PC-9 (cell line): ENCODE measurements around the gene TBC1D14. TPM values are rescaled to one million over a fixed set of nuclear protein-coding genes. Genes with fewer than 3 reads are reported as not detected.

Source experiments
- BruUV-seq: library from RNA; stranded (reverse); fragments of 400-500 nt; replicated peaks from 2 replicates; lab custom pipeline; 2021; lab: Mats Ljungman, UMichigan
- CTCF ChIA-PET: fragments of 300-600 bp; sonication (Branson Sonifier 250); formaldehyde crosslinking; loops from one replicate; lab custom pipeline; 2022; ENCODE audit warnings: antibody characterized with exemption; lab: Charles Lee
- POLR2A ChIA-PET: fragments of 300-600 bp; sonication (Branson Sonifier 250); formaldehyde crosslinking; loops from one replicate; lab custom pipeline; 2022; ENCODE audit warnings: antibody characterized with exemption; ENCODE audit not compliant: unreplicated experiment; lab: Charles Lee
- DNase-seq, 2 experiments: peaks; one replicate each; pipeline versions ENCODE4 v3.0.0 to v3.0.0-alpha.2; 2015 to 2022; ENCODE audit warnings: mixed read lengths in 1 of 2
- H2AFZ ChIP-seq: fragments of 200-600 bp; sonication (generic); 2 replicates; pipeline ENCODE4 v1.8.1; 2017; ENCODE audit warnings: antibody characterized with exemption
- H3F3A ChIP-seq: fragments of 200-600 bp; sonication (generic); 2 replicates; pipeline ENCODE4 v1.8.1; 2017; ENCODE audit warnings: antibody characterized with exemption, mild to moderate bottlenecking, low read depth; ENCODE audit not compliant: insufficient read depth
- H3K27ac ChIP-seq: fragments of 200-600 bp; sonication (generic); 2 replicates; pipeline ENCODE4 v1.6.1; 2016; ENCODE audit warnings: mixed run types
- H3K27me3 ChIP-seq: fragments of 200-600 bp; sonication (generic); 2 replicates; pipeline ENCODE4 v1.6.1; 2016; ENCODE audit warnings: low read depth, mixed run types; ENCODE audit not compliant: insufficient read depth
- H3K36me3 ChIP-seq: fragments of 200-600 bp; sonication (generic); 2 replicates; pipeline ENCODE4 v1.6.1; 2016; ENCODE audit warnings: low read depth, mixed run types
- H3K4me1 ChIP-seq: fragments of 200-600 bp; sonication (generic); replicated peaks from 2 replicates; pipeline ENCODE4 v1.6.1; 2016; ENCODE audit warnings: mixed run types; ENCODE audit not compliant: insufficient read depth
- H3K4me2 ChIP-seq: fragments of 200-600 bp; sonication (generic); 2 replicates; pipeline ENCODE4 v1.6.1; 2017; ENCODE audit warnings: mixed run types
- H3K4me3 ChIP-seq: fragments of 200-600 bp; sonication (generic); 2 replicates; pipeline ENCODE4 v1.6.1; 2016; ENCODE audit warnings: mixed run types
- H3K79me2 ChIP-seq: fragments of 200-600 bp; sonication (generic); 2 replicates; pipeline ENCODE4 v1.6.1; 2017; ENCODE audit warnings: low read depth, mixed run types
- H3K9me2 ChIP-seq: fragments of 200-600 bp; sonication (generic); 2 replicates; pipeline ENCODE4 v1.8.1; 2017; ENCODE audit warnings: mild to moderate bottlenecking; ENCODE audit not compliant: insufficient read depth
- H3K9me3 ChIP-seq: fragments of 200-600 bp; sonication (generic); 2 replicates; pipeline ENCODE4 v1.8.1; 2016; ENCODE audit warnings: low read depth; ENCODE audit not compliant: insufficient read depth
- H4K20me1 ChIP-seq: fragments of 200-600 bp; sonication (generic); 2 replicates; pipeline ENCODE4 v1.8.1; 2017; ENCODE audit not compliant: insufficient read depth
- CTCF ChIP-seq: fragments of 200-600 bp; sonication (generic); conservative IDR thresholded peaks from 2 replicates; pipeline ENCODE4 v1.6.1; 2017; ENCODE audit warnings: mixed run types, antibody characterized with exemption, mild to moderate bottlenecking, moderate library complexity
- EZH2 ChIP-seq: fragments of 200-600 bp; sonication (generic); IDR thresholded peaks from 2 replicates; pipeline ENCODE4 v1.8.0; 2017; ENCODE audit warnings: antibody characterized with exemption, low read depth
- intact Hi-C: fragments of 100-400 bp; cut with micrococcal nuclease; formaldehyde crosslinking; loops from one replicate; pipeline ENCODE4 v1.10.0; 2022; ENCODE audit not compliant: unreplicated experiment
- total RNA-seq: library from RNA; stranded (reverse); gene quantifications from 2 replicates; pipeline ENCODE4 v1.2.3, GENCODE V29; 2021

TBC1D14 gene
- total RNA-seq, 1 experiment from 2014 or later: 46.2 TPM

- H3K27me3 ChIP-seq: no peaks in the 10 kb centered on the region
- H4K20me1 ChIP-seq: 0 out of 2 replicates have a peak, but pooled peaks cover 4% of the 10 kb centered on the region
- no peak for DNase-seq
- no peaks in the 10 kb centered on the region for H3F3A ChIP-seq
- BruUV-seq: no TSS peak
- no peaks in the 10 kb centered on the region for H3K9me3 ChIP-seq
- no peaks in the 10 kb centered on the region for H3K36me3 ChIP-seq
- peaks cover 30% of the 10 kb centered on the region for H3K79me2 ChIP-seq
- H3K4me3 ChIP-seq: no peak overlapping the region
- TF ChIP-seq EZH2: no peak
- TF ChIP-seq CTCF: no peak
- ChIA-PET POLR2A (interaction anchor here (0.6 kb wide), 1 partner anchor 9 kb away, joined by 7 read pairs; no protein-coding TSS in a partner anchor), CTCF (interaction anchor here (0.6 kb wide), 1 partner anchor 48 kb away, joined by 3 read pairs; no protein-coding TSS in a partner anchor)
- no peak overlapping the region for H3K4me2 ChIP-seq
- H3K4me1 ChIP-seq: 0 out of 2 replicates have a peak, but pooled peaks cover 16% of the 10 kb centered on the region
- H3K27ac ChIP-seq: no peak overlapping the region
- H2AFZ ChIP-seq: no peak overlapping the region
- no peaks in the 10 kb centered on the region for H3K9me2 ChIP-seq
- intact Hi-C loops: no loop called here
Observed at GRCh38 chr4:7045961-7046921, 136.6 kb downstream of the TBC1D14 start.

DNA sequence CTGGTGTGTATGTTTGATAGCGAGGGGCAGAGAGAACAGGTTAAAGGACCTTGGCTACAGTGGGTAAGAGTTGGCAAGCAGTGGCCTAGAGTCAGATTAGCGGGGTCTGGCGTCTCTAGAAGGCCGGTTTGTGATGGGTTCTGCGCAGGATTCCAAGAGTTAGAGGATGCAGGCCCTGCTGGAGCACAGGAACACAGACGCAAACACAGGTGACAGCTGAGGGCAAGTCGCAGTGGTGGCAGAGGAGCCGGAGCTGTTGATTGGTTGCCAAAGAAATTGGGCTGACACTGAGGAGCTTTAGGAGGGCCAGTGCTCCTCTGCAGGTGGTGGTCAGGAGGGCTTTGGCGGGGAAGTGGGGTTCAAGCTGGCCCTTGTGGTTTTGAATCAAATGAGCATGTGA, 137.3 kb downstream of the TBC1D14 start:
- Histone ChIP-seq H3K9me2 (no peaks in the 10 kb centered on the region), H3K27me3 (no peaks in the 10 kb centered on the region), H4K20me1 (0 out of 2 replicates have a peak, but pooled peaks cover 4% of the 10 kb centered on the region), H3K4me1 (0 out of 2 replicates have a peak, but pooled peaks cover 10% of the 10 kb centered on the region), H3K9me3 (no peaks in the 10 kb centered on the region), H3K27ac (no peak overlapping the region), H3K4me2 (no peak overlapping the region), H2AFZ (no peak overlapping the region), H3K36me3 (no peaks in the 10 kb centered on the region), H3K4me3 (no peak overlapping the region), H3F3A (no peaks in the 10 kb centered on the region), H3K79me2 (peaks cover 30% of the 10 kb centered on the region)
- POLR2A ChIA-PET: interaction anchor here (0.6 kb wide), 1 partner anchor 8 kb away, joined by 7 read pairs; no protein-coding TSS in a partner anchor
- intact Hi-C loops: no loop called here
- no peak for DNase-seq
- CTCF ChIA-PET: no interaction called here
- no TSS peak for BruUV-seq
- TF ChIP-seq CTCF (no peak), EZH2 (no peak)

DNA sequence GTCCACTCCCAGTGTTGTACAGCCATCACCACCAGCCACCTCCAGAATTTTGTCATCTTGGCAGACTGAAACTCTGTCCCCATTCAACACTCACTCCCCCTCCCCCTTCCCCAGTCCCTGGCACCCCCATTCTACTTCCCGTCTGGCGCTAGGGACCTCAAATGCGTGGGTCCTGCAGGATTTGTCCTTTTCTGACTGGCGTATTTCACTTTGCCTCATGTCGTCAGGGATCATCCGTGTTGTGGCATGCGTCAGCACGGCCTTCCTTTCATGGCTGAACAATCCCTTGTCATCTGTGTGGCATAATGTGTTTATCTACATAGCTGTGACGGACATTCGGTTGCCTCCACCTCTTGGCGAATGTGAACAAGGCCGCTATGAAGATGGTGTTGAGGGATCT, 139.0 kb downstream of the TBC1D14 start:
- ChIA-PET POLR2A (no interaction called here), CTCF (no interaction called here)
- Histone ChIP-seq H3K9me2 (no peaks in the 10 kb centered on the region), H2AFZ (no peak overlapping the region), H3K4me2 (no peak overlapping the region), H4K20me1 (0 out of 2 replicates have a peak, but pooled peaks cover 4% of the 10 kb centered on the region), H3K79me2 (peaks cover 29% of the 10 kb centered on the region), H3F3A (no peaks in the 10 kb centered on the region), H3K9me3 (no peaks in the 10 kb centered on the region), H3K27me3 (no peaks in the 10 kb centered on the region), H3K27ac (no peak overlapping the region), H3K4me3 (no peak overlapping the region), H3K36me3 (no peaks in the 10 kb centered on the region), H3K4me1 (0 out of 2 replicates have a peak, but pooled peaks cover 8% of the 10 kb centered on the region)
- intact Hi-C loops: no loop called here
- no peak for TF ChIP-seq EZH2
- no peak for TF ChIP-seq CTCF
- no peak for DNase-seq
- BruUV-seq: no TSS peak
